ENCODE results near the gene GDI1.
"Not testable (repeated sequence)": the region's sequence is repeated elsewhere in the genome, so short reads cannot be mapped to it uniquely, and the experiment has no call there.

The GDI1 gene

DNA sequence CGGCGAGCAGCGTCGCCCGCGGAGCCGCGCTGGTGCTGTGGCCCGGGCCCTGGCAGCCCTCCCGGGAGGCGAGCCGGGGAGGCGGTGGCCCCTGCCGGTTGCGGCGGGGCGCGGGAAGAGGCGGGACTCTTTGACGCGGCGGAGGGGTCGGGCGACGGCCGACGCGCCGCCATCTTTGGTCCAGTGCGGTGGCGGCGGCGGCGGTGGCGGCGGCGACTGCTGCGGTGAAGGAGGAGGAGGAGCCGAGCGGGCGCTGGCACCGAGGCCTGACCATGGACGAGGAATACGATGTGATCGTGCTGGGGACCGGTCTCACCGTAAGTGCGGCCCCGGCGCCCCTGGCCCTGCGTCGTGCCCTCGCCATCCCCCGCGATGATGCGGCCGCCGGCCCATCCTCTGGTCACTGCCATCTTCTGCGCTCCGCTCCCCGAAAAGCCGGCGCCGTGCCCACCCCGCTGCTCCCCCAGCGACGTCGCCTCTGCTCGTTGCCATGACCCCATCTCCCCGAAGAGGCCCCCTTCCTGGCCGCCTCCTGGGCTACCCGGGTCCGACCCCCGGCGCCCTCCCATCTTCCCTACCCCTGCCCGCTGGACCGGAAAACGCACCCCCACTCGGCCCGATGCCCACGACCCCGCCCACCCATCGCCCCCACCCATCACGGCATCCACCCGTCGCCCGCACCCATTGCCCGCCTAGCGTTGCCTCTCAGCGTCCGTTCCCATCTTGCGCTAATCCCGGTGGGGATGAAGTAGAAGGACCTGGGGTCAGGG lies at the start of gene GDI1:
TSS of gene GDI1 (plus strand) at position 172 of the 770 bp plus-strand sequence. CDS start at position 273, 101 bp downstream.
- peak; percentile 60 to 66 for DNase-seq

- not testable (repeated sequence) for DNase-seq
These were observed 48.9 kb upstream of the GDI1 start for GRCh38 chrX:154388094-154388493.

DNA sequence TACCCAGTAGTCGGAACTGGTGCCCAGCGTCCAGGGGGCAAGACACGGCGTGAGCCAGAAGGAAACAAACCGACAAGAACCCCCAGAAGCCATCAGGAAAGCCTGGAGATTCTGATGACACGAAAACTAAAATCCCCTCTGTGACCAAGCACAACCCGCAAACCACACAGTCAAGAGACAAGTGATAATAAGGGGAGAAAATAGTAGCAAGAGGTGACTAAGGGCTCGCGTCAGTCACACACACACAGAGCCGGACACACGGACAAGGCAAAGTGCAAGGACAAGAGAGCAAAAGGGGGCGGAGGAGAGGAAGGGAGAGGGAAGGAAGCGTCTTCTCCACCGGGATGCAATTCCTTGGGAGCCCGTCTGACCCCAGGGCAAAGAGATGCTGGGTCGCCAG lies 48.3 kb upstream of the GDI1 start:
- DNase-seq: not testable (repeated sequence)

- DNase-seq: not testable (repeated sequence)
These were observed 46.9 kb upstream of the GDI1 start for GRCh38 chrX:154389812-154390747.

DNA sequence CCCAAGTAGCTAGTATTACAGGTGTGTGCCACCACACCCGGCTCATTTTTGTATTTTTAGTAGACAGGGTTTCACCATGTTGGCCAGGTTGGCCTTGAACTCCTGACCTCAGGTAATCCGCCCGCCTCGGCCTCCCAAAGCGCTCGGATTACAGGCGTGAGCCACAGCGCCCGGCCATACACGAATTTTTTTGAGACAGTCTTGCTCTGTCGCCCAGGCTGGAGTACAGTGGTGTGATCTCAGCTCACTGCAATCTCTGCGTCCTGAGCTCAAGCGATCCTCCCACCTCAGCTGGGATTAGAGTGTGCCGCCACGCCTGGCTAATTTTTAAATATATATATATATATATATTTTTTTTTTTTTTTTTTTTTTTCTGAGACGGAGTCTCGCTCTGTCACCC lies 40.6 kb upstream of the GDI1 start:
- DNase-seq: not testable (repeated sequence)

DNA sequence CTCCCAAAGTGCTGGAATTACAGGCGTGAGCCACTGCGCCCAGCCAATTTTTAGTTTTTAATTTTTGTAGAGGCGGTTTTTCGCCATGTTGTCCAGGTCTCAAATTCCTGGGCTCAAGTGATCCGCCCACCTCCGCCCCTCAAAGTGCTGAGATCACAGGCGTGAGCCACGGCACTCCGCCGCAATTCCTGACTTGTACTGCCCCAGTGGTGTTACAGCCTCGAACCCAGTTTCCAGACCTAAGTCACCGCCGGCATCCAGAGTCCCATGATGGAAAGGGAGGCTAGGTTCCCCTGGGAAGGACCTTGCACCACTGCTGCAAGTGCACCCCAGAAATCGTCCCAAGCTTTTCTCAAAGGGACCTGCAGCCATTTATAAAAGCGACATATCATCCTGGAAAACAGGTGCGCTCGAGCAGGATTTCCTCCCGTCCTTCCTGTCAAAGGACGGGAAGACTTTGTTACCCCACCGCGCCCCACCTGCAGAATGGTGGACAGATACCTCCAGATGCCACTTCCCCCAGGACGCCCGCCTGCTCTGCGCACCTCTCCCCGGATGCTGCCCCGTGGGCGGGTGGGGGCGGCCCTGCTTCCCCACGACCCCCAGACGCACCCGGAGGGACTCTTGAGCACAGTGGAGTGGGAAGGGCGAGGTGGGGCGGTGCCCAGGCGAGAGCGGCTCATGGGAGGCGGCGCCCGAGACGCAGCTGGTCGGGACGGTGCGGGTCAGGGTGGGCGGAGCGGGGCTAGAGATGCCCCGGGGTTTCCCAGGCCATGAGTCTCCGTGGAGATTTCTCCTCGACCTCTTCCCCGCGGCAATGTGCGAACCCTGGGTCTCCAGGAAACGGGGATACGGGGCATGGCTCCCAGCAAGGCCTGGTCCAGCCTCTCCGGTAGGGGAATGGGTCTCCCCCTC lies 39.7 kb upstream of the GDI1 start:
- peak; percentile 71 to 78 for DNase-seq

DNA sequence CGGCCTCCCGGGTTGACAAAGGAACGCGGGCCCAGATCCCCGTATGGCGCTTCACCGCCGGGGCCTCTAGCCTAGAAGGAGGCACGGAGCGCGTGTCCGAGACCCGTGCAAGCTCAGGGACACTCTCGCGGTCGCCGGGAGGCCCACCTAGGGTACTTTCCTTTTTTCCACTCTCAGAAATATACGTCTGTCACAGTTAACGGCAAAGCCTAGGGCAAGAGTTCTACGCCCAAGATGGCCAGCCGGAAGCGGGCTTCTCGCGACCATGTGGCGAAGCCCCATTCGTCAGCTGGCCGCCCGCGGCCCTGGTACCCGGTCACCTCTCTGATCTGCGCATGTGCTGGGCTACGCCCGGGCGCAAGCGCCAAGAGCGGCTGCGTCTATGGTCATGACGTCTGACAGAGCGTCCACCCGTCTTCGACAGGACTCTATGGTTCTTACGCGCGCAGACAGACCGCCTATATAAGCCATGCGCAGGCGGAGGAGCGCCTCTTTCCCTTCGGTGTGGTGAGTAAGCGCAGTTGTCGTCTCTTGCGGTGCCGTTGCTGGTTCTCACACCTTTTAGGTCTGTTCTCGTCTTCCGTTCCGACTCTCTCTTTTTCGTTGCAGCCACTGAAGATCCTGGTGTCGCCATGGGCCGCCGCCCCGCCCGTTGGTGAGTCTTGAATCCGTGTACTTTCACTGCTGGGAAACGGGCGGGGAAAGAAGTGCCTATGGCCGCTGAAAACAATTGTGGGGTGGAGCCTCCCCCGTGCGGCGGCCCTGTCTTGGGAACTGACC lies 38.9 kb upstream of the GDI1 start, which contains the start of gene RPL10:
TSS of gene RPL10 (plus strand) at position 490 of the 780 bp plus-strand sequence. CDS start at position 633, 143 bp downstream.
- DNase-seq: peak; percentile 87 to 88

DNA sequence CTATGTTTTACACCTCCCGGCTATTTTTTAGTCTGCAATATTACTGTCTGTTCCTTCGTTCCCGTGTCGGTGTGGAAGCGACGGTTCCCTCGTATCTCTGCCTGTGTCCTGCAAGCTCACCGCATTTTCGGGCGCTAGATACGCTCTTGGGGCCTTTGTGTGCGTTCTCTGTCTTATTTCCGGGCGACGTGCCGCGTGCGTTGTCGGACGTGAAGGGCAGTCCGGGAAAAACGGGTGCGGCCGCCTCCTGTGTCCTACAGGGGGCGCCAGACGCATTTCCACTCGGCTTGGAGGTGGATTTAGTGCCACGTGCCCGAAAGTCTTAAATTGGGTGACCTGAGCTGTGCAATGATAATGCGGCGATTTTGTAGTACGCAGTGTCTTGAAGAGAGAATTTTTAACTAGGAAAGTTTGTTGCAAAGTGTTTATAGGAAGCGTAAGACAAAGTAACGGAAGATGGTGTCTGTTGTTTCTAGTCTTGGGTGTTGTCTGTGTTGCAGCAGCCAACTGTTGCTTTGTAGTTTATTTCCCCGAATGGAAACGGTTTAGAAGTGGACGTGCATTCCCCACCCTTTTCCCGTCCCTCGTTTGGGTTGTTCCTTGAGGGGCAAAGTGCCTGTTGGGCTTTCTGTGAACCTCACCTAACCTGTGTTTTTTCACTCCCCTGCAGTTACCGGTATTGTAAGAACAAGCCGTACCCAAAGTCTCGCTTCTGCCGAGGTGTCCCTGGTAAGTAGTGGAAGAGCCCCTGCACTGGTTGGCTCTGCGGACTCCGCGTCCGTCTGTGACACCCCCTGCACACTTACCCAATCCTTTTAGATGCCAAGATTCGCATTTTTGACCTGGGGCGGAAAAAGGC lies 38.1 kb upstream of the GDI1 start:
- peak; percentile 80 to 82 for DNase-seq

DNA sequence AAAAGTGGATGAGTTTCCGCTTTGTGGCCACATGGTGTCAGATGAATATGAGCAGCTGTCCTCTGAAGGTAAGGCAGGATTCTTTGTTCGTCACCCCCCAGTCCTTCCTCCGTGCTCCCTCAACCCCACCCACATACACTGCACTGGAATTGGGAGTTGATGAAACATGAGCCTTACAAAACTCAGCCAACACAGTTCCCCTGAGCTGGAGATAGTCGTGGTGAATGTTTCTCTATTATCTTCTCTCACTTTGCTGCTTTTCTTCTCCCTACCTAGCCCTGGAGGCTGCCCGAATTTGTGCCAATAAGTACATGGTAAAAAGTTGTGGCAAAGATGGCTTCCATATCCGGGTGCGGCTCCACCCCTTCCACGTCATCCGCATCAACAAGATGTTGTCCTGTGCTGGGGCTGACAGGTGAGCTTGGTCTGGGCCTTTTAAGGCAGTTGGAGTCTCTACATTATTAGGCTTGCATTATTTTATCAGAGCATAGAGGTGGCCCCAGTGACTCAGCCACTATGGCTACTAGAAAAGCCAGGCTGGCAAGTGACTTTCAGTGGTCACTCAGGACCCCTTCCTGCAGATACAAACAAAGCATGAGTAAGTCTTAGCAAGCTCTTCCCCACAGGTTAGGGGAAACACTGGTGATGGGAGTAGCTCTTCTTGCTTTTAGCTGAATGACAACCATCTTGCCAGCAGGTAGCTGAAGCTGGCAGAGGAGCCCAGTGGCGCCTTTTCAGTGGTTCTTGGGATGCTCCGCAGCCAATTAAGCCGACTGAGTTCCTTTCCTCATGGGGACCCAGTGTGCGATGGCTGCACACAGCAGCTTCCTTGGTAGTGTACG lies 37.2 kb upstream of the GDI1 start:
- peak in 1 of 2 donors; percentile 35 for DNase-seq

- not testable (repeated sequence) for DNase-seq
These were observed 36.6 kb upstream of the GDI1 start for GRCh38 chrX:154400369-154400817.

DNA sequence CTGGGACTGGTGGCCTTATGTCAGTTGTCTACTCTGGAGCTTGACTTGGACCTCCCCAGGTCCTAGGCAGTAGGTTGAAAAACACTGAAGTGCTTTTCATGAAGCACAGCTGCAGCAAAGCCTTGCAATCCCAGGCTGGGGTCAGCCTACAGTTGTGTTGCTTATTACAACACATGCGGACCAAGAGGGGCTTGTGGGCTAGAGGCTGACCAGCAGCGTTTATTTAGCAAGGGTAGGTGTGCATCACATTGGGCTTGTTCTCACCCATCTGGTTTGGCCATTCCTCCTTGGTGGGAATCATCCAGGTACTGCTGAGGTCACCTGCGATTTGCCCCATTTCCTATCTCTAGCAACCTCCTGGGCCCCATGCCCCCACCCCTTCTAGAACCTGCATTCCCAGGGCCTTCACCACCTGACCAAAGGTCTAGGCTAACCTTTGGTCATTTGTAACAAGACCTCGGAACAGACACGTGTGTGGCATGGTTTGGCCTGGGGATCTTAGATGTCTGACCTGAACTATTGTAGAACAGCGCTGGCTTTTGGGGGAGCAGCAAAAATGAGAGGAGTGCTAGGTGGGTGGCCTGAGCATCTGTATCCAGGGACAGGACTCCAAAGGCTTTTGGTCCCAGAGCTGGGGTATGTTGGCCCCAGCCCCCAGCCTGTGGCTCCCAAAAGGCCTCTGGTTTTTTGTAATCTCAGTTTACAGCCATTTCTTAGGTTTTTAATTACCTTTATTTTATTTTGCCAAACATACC lies 35.7 kb upstream of the GDI1 start:
- peak; percentile 38 to 44 for DNase-seq

DNA sequence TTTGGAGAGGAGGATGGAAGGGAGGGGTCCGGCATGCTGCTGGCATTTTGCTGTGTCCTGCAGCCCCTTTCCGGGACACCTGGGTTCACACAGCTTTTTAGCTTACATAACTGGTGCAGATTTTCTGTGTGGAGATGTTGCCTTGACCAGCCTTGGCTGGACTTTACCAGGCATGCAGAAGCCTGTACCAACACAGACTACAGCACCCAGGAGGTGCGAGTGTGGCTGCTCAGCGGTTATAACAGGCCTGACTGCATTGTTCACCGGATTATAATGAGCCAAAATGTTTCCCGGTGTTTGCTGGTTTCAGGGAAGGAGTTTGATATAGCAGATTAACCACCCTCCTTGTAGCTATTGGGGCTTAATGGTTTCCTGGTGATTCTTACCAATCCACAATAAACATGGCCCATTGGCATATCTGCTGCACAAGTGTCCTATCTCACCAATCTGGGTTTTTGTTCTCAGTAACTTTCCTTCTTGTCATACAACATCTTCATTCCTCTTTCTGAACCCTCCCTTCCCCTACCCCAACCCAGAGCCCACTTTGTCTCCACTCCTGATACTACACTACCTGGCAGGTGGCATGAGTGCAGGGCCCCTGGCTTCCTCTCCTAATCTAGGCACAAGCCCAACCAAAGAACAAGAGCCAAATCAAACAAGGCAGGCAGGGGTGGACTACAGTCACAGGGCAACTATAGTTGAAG lies 34.9 kb upstream of the GDI1 start:
- no peak for DNase-seq

DNA sequence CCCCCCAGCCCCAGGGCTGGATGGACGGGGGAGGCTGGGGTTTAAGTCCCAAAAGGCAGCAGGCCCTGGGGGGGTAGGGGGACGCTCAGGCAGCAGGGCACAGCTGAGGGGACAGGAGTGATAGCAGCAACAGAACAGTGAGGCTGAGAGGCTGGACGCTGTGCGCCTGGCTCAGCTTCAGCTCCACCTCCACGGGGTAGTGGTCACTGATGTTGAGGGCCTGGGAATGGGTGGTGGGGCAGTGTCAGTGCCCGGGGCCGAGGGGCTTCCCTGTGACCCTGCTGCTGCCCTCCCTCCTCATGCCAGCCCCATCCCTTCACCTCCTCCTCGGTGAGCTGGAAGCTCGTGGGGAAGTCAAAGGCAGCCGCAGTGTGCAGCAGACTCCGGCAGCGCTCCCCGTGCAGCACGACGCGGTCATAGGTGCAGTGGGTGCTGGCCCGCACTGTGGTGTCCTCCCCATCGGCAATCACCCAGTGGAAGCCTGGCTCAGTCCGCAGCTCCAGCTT lies 34.3 kb upstream of the GDI1 start:
- no peak for DNase-seq

DNA sequence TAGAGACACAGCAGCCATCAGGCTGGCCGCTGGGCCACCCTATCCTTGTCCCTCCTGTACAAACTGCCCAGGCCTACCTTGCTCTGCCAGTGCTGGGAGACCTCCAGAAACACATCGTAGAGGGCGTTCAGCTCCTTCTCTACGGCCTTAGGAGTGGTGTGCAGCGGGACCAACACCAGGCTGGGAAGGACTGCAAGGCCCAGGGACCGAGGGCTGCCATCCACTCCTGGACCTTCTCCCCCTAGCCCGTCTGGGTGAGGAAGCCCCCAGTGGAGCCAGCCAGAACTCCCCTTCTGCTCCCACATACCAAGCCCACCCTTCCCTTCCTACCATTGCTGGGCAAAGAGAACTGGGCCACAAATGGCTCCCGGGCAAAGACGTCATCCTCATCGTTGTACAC lies 33.8 kb upstream of the GDI1 start:
- no peak for DNase-seq

DNA sequence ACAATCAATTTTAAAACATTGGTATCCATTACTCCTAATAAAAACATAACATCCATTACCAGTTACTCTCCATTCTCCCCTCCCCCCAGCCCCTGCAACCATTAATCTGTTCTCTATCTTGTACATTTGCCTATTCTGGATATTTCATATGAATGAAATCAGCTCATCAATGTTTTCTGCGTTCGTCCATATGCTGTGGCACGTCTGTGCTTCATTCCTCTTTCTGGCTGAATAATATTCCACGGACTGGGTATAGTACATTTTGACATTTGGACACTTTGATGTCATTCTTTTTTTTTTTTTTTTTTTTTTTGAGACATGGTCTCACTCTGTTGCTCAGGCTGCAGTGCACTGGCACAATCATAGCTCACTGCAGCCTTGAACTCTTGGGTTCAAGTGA lies 33.1 kb upstream of the GDI1 start:
- DNase-seq: no peak

DNA sequence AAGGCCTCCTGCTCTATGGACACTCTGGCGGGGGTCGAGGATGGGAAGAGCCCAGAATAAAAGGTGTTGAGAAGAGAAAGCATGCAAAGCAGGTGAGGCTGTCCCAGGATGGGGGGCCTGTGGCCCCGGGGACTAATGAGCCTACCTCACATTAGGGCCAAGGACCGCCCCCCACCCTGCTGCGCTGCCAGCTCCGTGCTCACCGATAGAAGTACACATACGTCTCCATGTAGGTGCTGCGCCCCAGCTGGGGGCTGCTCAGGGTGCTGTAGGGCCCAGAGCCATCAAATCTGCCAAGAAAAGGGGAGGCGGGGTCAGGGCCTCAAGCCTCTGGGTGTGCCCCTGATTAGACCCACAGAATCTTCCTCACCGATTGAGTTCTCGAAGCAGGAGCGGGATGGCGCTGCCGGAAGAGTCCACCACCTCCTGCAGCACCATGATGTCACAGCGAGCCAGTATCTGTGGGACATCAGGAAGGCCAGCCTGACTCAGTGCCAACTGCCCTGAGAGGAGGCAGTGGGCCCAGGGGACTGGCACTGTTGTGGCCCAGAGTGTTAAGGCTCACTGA lies 32.2 kb upstream of the GDI1 start:
- no peak for DNase-seq

DNA sequence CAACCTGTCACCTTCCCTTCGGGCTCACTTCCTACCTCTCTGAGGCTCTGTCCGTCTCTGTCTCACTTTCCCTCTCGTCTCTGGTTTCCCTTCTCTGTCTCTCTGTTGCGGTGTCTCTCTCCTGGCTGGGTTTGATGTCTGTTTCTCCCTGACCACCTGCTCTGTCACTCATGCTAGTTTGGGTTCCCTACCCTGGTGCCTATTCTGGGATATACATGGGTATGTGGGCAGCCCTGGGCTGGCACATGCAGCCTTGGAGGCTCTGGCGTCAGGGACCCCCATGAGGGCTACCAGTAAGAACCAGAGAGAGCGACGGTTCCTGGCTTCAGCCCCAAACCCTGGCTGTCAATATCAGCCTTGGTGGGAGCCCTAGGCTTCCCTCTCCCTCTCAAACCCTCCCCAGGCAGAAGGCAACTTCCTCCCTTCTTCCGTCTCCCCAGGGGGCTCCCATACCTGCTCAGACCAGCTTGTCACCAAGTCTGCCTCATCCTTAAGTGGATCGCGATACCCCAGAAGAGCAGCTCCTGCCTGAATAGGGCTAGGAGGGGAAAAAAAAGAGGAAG lies 28.2 kb upstream of the GDI1 start:
- DNase-seq: no peak
